Measurements from ENCODE around the gene ZNF579. TPM values are rescaled to one million over a fixed set of nuclear protein-coding genes. Genes with fewer than 3 reads are reported as not detected.

Gene ZNF579
- total and polyA plus RNA-seq, 9 of the 15 experiments (the other 6 are each of a cell fraction or from before 2014, with no cell fraction given): 0.06 to 15.9 (median 1.6) TPM

DNA sequence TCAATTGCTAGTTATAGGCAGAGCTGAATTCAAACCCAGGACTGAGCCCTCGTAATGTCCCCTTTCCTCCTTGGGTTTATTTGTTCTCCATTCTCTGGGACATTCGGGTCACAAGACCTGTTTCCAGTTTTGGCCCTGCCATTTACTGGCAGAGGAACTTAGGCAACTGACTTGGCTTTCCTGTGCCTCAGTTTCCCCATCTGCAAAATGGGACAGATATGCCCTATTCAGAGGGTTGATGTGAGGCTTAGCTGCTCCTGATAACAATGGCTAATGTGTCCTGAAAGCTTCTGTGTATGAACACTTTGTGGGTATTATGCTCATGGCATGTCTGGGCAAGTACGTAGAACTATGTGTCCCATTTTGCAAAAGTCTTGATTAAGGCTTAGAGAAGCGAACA is 20.4 kb upstream of the ZNF579 start:
- Histone ChIP-seq H3K4me3 (peak overlapping the region; percentile 60; the same call in 1 of the 2 replicates), H2AFZ (ENCODE audit: low read depth, low read length) (no peak overlapping the region), H3K27ac (ENCODE audit: extremely low read depth, low read depth, low read length) (peak overlapping the region; percentile 0; the same call in 2 of the 3 replicates), H3K4me1 (replicated peaks in 1 of 2; ENCODE audit: control insufficient read depth in 2 of 2, insufficient read depth in 2 of 2, low read length in 2 of 2) (peaks cover 24 to 44% of the 10 kb centered on the region in 2 experiments; a peak in 4 of 5 replicates), H4K20me1 (replicated peaks; ENCODE audit: control insufficient read depth, insufficient read depth, low read length) (no peaks in the 10 kb centered on the region), H3K27me3 (ENCODE audit: control insufficient read depth in 2 of 2, insufficient read depth in 2 of 2, low read length in 2 of 2) (no peaks in the 10 kb centered on the region), H3K79me2 (ENCODE audit: control insufficient read depth, insufficient read depth, low read length) (peaks cover 23% of the 10 kb centered on the region), H3K9ac (ENCODE audit: insufficient read depth in 1 of 2, low read depth in 2 of 2, low read length in 2 of 2) (peak overlapping the region in 1 of 2 experiments; percentile 99; a peak in 3 of 4 replicates), H3K9me3 (replicated peaks; ENCODE audit: control insufficient read depth, insufficient read depth, low read depth, low read length) (0 out of 2 replicates have a peak, but pooled peaks cover 2% of the 10 kb centered on the region), H3K4me2 (ENCODE audit: insufficient read depth, low read length) (peak overlapping the region; percentile 99), H3K9me1 (ENCODE audit: control insufficient read depth, insufficient read depth, low read length) (no peaks in the 10 kb centered on the region), H3K36me3 (ENCODE audit: control insufficient read depth, insufficient read depth, low read length) (peaks cover 9% of the 10 kb centered on the region; the same call in 2 of the 3 replicates)
- DNase-seq (ENCODE audit: extremely low read depth in 1 of 4, low spot score in 3 of 4): no peak
- in situ Hi-C loops (cut with MboI) (no loop called here), intact Hi-C loops (cut with micrococcal nuclease) (no loop called here)
- ChIA-PET CTCF (ENCODE audit: low intra/inter-chr PET ratio) (no interaction called here), POLR2A (interaction anchor here (0.6 kb wide), 1 partner anchor 10 kb away, joined by 3 read pairs; no protein-coding TSS in a partner anchor)
- ATAC-seq: no peak
- FAIRE-seq: no peak
- 66% methylated on average over 3 of the region's 4 CpGs for WGBS (ENCODE audit: insufficient coverage, low coverage, missing lambda C conversion rate)
- TSS peak; percentile 57 for BruUV-seq (replicated peaks)
- TF ChIP-seq RBM25 (IDR thresholded peaks at IDR 0.05; ENCODE audit: low read depth, low read length, severe bottlenecking) (peak; percentile 90), BCOR (IDR thresholded peaks at IDR 0.05) (peak; percentile 99), TRIM24 (IDR thresholded peaks at IDR 0.05) (no peak), RCOR1 (IDR thresholded peaks at IDR 0.05; ENCODE audit: borderline replicate concordance in 1 of 2, low read depth in 2 of 2, low read length in 2 of 2) (0 out of 4 replicates have a peak, but pooled peaks of 1 of the 2 experiments have one; percentile 12), GABPB2 (CRISPR knock-in tag; conservative IDR thresholded peaks at IDR 0.05) (no peak), ZFPM2 (CRISPR knock-in tag; IDR thresholded peaks at IDR 0.05) (no peak), MCM7 (IDR thresholded peaks at IDR 0.05) (no peak), FOS (IDR thresholded peaks at IDR 0.05; ENCODE audit: extremely low read depth, insufficient read length) (no peak), SP1 (CRISPR knock-in tag; IDR thresholded peaks at IDR 0.05) (peak; percentile 43; the same call in 1 of the 2 replicates), GTF2F1 (IDR thresholded peaks at IDR 0.05; ENCODE audit: low read depth, low read length) (no peak)
- TF ChIP-seq, protein P1, sequence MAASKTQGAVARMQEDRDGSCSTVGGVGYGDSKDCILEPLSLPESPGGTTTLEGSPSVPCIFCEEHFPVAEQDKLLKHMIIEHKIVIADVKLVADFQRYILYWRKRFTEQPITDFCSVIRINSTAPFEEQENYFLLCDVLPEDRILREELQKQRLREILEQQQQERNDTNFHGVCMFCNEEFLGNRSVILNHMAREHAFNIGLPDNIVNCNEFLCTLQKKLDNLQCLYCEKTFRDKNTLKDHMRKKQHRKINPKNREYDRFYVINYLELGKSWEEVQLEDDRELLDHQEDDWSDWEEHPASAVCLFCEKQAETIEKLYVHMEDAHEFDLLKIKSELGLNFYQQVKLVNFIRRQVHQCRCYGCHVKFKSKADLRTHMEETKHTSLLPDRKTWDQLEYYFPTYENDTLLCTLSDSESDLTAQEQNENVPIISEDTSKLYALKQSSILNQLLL (CRISPR knock-in tag; IDR thresholded peaks at IDR 0.05; ENCODE audit: borderline replicate concordance): no peak
- TF ChIP-seq, protein P2, sequence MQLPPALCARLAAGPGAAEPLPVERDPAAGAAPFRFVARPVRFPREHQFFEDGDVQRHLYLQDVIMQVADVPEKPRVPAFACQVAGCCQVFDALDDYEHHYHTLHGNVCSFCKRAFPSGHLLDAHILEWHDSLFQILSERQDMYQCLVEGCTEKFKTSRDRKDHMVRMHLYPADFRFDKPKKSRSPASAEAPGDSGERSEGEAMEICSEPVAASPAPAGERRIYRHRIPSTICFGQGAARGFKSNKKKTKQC (CRISPR knock-in tag; IDR thresholded peaks at IDR 0.05): no peak
- TF ChIP-seq, protein P3, sequence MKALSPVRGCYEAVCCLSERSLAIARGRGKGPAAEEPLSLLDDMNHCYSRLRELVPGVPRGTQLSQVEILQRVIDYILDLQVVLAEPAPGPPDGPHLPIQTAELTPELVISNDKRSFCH (CRISPR knock-in tag; IDR thresholded peaks at IDR 0.05): no peak
- TF ChIP-seq, protein P3 (tag; IDR thresholded peaks at IDR 0.05): no peak
- TF ChIP-seq, protein P4, sequence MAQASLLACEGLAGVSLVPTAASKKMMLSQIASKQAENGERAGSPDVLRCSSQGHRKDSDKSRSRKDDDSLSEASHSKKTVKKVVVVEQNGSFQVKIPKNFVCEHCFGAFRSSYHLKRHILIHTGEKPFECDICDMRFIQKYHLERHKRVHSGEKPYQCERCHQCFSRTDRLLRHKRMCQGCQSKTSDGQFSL (CRISPR knock-in tag; IDR thresholded peaks at IDR 0.05): no peak
- TF ChIP-seq, protein P4 (tag; IDR thresholded peaks at IDR 0.05): no peak
- TF ChIP-seq, protein P5, sequence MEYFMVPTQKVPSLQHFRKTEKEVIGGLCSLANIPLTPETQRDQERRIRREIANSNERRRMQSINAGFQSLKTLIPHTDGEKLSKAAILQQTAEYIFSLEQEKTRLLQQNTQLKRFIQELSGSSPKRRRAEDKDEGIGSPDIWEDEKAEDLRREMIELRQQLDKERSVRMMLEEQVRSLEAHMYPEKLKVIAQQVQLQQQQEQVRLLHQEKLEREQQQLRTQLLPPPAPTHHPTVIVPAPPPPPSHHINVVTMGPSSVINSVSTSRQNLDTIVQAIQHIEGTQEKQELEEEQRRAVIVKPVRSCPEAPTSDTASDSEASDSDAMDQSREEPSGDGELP (CRISPR knock-in tag; IDR thresholded peaks at IDR 0.05; ENCODE audit: borderline replicate concordance): no peak

All from K562 (cell line).